SU-DHL-6 (cell line): ENCODE data around the gene ABCD3.

Experiments
- CTCF ChIP-seq: fragments of 200-600 bp; sonication (generic); IDR thresholded peaks from one replicate; pipeline ENCODE4 v1.5.1; 2017; ENCODE audit warnings: antibody characterized with exemption, mild to moderate bottlenecking, low read length, moderate library complexity; ENCODE audit not compliant: insufficient read depth, poor library complexity, severe bottlenecking
- EZH2phosphoT487 ChIP-seq: fragments of 200-600 bp; sonication (generic), shearing (Covaris generic); conservative IDR thresholded peaks from 2 replicates; pipeline ENCODE4 v1.6.1; 2018; ENCODE audit warnings: mild to moderate bottlenecking, antibody characterized with exemption, low read length, moderate library complexity, mixed read lengths

- TF ChIP-seq CTCF, result no peak
- no peak for TF ChIP-seq EZH2phosphoT487
These were observed 131.5 kb downstream of the ABCD3 start for GRCh38 chr1:94549706-94550105.
